Liver (tissue), 3 donors: ENCODE results near the gene MAL.

Experiments used
- EGR1 ChIP-seq, 2 donors: IDR thresholded peaks; 2 replicates each; pipeline ENCODE4 v1.6.1; 2016 to 2018; ENCODE audit warnings: antibody characterized with exemption in 2 of 2, low read depth in 2 of 2
- FOXA1 ChIP-seq: IDR thresholded peaks from 2 replicates; pipeline ENCODE4 v1.6.1; 2016; ENCODE audit warnings: antibody characterized with exemption
- RAD21 ChIP-seq, 2 donors: IDR thresholded peaks; 2 replicates each; pipeline ENCODE4 v1.6.1; 2016; ENCODE audit warnings: antibody characterized with exemption in 2 of 2, mild to moderate bottlenecking in 2 of 2
- SP1 ChIP-seq: IDR thresholded peaks from 2 replicates; pipeline ENCODE4 v1.6.1; 2018; ENCODE audit warnings: antibody characterized with exemption, mild to moderate bottlenecking
- YY1 ChIP-seq: IDR thresholded peaks from 2 replicates; pipeline ENCODE4 v1.6.1; 2016; ENCODE audit warnings: antibody characterized with exemption, mild to moderate bottlenecking
- TF ChIP-seq, protein P1 (sequence below): fragments of 150-350 bp; IDR thresholded peaks from 2 replicates; pipeline ENCODE4 v1.5.1; 2017; ENCODE audit warnings: improper control_type of control experiment, low read depth, low read length; ENCODE audit not compliant: missing input control
- TF ChIP-seq, protein P2 (sequence below): IDR thresholded peaks from 2 replicates; pipeline ENCODE4 v1.6.1; 2016; ENCODE audit warnings: antibody characterized with exemption, mild to moderate bottlenecking
- donor health status: healthy.
- donor health status: healthy.

DNA sequence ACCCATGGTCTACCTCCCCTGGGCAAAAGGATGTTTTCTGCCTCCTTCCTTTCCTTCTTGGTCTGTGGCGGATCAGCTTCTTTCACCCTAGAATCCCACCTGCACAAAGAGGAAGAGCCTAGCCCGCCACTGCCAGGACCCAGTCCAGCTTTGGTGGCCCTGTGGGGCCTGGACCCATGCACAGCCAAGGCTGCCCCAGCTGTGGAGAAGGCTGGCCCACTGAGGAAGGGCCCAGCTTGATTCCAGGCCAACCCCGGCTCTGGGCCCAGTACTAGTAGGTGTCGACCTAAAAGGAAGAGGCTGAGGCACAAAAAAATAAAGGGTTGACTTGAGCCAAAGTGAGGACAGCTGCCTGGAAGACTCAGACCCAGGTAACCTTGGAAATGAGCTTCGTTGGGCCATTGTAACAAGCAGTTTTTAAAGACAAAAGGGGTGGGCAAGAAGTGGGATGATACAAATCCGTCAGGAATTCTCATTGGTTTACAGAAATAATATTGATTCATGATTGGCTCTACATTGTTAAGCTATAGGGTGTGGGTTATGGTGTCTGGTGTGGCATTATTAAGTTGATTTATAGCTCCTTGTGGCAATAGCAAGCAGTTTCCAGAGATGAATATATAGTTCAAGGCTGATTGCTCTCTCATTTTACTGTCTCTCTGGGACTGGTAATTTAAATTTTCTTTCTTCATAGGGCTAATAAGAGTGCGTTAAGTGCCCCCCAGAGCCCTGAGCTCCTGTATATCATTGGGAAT lies 29.8 kb upstream of the MAL start:
- TF ChIP-seq, protein P1, sequence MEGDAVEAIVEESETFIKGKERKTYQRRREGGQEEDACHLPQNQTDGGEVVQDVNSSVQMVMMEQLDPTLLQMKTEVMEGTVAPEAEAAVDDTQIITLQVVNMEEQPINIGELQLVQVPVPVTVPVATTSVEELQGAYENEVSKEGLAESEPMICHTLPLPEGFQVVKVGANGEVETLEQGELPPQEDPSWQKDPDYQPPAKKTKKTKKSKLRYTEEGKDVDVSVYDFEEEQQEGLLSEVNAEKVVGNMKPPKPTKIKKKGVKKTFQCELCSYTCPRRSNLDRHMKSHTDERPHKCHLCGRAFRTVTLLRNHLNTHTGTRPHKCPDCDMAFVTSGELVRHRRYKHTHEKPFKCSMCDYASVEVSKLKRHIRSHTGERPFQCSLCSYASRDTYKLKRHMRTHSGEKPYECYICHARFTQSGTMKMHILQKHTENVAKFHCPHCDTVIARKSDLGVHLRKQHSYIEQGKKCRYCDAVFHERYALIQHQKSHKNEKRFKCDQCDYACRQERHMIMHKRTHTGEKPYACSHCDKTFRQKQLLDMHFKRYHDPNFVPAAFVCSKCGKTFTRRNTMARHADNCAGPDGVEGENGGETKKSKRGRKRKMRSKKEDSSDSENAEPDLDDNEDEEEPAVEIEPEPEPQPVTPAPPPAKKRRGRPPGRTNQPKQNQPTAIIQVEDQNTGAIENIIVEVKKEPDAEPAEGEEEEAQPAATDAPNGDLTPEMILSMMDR, result no peak
- TF ChIP-seq, protein P2, sequence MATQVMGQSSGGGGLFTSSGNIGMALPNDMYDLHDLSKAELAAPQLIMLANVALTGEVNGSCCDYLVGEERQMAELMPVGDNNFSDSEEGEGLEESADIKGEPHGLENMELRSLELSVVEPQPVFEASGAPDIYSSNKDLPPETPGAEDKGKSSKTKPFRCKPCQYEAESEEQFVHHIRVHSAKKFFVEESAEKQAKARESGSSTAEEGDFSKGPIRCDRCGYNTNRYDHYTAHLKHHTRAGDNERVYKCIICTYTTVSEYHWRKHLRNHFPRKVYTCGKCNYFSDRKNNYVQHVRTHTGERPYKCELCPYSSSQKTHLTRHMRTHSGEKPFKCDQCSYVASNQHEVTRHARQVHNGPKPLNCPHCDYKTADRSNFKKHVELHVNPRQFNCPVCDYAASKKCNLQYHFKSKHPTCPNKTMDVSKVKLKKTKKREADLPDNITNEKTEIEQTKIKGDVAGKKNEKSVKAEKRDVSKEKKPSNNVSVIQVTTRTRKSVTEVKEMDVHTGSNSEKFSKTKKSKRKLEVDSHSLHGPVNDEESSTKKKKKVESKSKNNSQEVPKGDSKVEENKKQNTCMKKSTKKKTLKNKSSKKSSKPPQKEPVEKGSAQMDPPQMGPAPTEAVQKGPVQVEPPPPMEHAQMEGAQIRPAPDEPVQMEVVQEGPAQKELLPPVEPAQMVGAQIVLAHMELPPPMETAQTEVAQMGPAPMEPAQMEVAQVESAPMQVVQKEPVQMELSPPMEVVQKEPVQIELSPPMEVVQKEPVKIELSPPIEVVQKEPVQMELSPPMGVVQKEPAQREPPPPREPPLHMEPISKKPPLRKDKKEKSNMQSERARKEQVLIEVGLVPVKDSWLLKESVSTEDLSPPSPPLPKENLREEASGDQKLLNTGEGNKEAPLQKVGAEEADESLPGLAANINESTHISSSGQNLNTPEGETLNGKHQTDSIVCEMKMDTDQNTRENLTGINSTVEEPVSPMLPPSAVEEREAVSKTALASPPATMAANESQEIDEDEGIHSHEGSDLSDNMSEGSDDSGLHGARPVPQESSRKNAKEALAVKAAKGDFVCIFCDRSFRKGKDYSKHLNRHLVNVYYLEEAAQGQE, result no peak
- TF ChIP-seq SP1 (no peak), YY1 (no peak), EGR1 (IDR thresholded peaks at IDR 0.05; ENCODE audit: low read depth in 2 of 2) (no peak), FOXA1 (no peak), RAD21 (IDR thresholded peaks at IDR 0.05) (no peak)
